ENCODE measurements around the gene CCL7.

DNA sequence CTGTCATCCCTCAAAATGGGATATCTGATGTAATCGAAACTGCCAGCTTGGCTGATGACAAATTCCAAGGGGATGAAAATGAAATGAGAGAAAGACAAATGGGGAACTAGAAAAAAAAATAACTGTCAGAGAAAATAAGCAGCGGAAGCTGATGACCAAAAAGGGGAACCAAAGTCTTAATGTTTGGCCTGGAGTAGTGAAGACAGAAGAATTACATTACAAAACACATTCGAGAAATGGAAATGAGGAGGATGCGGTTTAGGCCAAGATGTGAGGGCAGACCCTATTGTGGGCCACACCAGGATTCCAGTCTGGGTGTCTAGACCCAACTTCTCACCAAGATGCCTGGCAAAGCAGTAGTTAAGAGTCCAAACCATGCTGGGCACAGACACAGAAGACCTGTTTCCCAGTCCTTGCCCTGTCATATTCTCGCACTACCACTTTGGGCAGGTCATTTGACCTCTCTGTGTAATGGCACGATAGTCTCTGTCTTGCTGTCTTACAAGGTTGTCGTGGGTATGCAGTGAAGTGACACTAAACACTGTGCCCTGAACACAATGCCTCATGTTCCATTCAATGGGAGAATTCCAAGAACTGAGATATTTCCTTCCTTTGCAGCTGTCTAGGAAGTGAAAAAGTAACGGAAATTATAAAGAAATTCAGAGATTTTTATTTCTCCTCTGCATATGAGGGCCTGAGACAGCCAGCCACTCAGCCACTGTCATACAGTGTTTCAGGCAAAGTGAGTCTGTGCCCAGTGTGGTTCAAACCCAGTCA is 27.2 kb upstream of the CCL7 start:
- TF ChIP-seq, protein P1, sequence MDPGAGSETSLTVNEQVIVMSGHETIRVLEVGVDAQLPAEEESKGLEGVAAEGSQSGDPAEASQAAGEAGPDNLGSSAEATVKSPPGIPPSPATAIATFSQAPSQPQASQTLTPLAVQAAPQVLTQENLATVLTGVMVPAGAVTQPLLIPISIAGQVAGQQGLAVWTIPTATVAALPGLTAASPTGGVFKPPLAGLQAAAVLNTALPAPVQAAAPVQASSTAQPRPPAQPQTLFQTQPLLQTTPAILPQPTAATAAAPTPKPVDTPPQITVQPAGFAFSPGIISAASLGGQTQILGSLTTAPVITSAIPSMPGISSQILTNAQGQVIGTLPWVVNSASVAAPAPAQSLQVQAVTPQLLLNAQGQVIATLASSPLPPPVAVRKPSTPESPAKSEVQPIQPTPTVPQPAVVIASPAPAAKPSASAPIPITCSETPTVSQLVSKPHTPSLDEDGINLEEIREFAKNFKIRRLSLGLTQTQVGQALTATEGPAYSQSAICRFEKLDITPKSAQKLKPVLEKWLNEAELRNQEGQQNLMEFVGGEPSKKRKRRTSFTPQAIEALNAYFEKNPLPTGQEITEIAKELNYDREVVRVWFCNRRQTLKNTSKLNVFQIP (CRISPR knock-in tag; IDR thresholded peaks at IDR 0.05; ENCODE audit: borderline replicate concordance, low read depth): no peak
- TF ChIP-seq ZNF8 (CRISPR knock-in tag; IDR thresholded peaks at IDR 0.05) (no peak), ZFP30 (CRISPR knock-in tag; IDR thresholded peaks at IDR 0.05) (no peak), ARNTL (CRISPR knock-in tag; IDR thresholded peaks at IDR 0.05; ENCODE audit: borderline replicate concordance, low read depth) (no peak), CSDC2 (CRISPR knock-in tag; IDR thresholded peaks at IDR 0.05) (no peak), BACH2 (CRISPR knock-in tag; IDR thresholded peaks at IDR 0.05; ENCODE audit: borderline replicate concordance) (no peak), SNAI2 (CRISPR knock-in tag; IDR thresholded peaks at IDR 0.05) (no peak), ISL1 (CRISPR knock-in tag; IDR thresholded peaks at IDR 0.05) (no peak), TOX (CRISPR knock-in tag; IDR thresholded peaks at IDR 0.05; ENCODE audit: borderline replicate concordance) (no peak), ZNF70 (CRISPR knock-in tag; IDR thresholded peaks at IDR 0.05) (no peak)
- TF ChIP-seq, protein P2, sequence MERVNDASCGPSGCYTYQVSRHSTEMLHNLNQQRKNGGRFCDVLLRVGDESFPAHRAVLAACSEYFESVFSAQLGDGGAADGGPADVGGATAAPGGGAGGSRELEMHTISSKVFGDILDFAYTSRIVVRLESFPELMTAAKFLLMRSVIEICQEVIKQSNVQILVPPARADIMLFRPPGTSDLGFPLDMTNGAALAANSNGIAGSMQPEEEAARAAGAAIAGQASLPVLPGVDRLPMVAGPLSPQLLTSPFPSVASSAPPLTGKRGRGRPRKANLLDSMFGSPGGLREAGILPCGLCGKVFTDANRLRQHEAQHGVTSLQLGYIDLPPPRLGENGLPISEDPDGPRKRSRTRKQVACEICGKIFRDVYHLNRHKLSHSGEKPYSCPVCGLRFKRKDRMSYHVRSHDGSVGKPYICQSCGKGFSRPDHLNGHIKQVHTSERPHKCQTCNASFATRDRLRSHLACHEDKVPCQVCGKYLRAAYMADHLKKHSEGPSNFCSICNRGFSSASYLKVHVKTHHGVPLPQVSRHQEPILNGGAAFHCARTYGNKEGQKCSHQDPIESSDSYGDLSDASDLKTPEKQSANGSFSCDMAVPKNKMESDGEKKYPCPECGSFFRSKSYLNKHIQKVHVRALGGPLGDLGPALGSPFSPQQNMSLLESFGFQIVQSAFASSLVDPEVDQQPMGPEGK (CRISPR knock-in tag; IDR thresholded peaks at IDR 0.05; ENCODE audit: borderline replicate concordance): no peak

Data from SK-N-SH treated with all-trans-retinoic acid at 6 μM for 48 hours (cell line).